Heart right ventricle (tissue), 16 donors: Measurements from ENCODE around the gene NPAS4. TPM values are rescaled to one million over a fixed set of nuclear protein-coding genes. Genes with fewer than 3 reads are reported as not detected.

Source experiments
- ATAC-seq, 8 donors: fragments of 200-7000 bp; cut with Tn5 transposase; one replicate each; pipeline ENCODE4 v1.9.1; 2020; ENCODE audit warnings: mild to moderate bottlenecking in 8 of 8, moderate library complexity in 8 of 8, moderate number of reproducible peaks in 1 of 8
- DNase-seq, 2 donors: peaks; one replicate each; pipeline ENCODE4 v3.0.0-alpha.2; 2020
- H3K27ac ChIP-seq, 10 donors: fragments of 200-600 bp; sonication (generic) in 2 of 10; one replicate each; pipeline versions ENCODE4 v1.5.0 to v1.8.0; 2020 to 2022; ENCODE audit warnings: mild to moderate bottlenecking in 3 of 10
- H3K27me3 ChIP-seq, 7 donors: fragments of 200-600 bp; one replicate each; pipeline ENCODE4 v1.8.0; 2021 to 2022; ENCODE audit warnings: mild to moderate bottlenecking in 2 of 7
- H3K36me3 ChIP-seq, 9 donors: fragments of 200-600 bp; sonication (generic) in 1 of 9; one replicate each; pipeline versions ENCODE4 v1.5.0 to v1.8.0; 2020 to 2022; ENCODE audit warnings: mild to moderate bottlenecking in 2 of 9
- H3K4me1 ChIP-seq, 9 donors: fragments of 200-600 bp; sonication (generic) in 1 of 9; one replicate each; pipeline versions ENCODE4 v1.5.0 to v1.8.0; 2020 to 2022; ENCODE audit warnings: mild to moderate bottlenecking in 4 of 9
- H3K4me3 ChIP-seq, 10 donors: fragments of 200-600 bp; sonication (generic) in 2 of 10; one replicate each; pipeline versions ENCODE4 v1.5.0 to v1.8.0; 2020 to 2022; ENCODE audit warnings: mild to moderate bottlenecking in 7 of 10, moderate library complexity in 2 of 10
- H3K9me3 ChIP-seq, 11 donors: fragments of 200-600 bp in 10 of 11; sonication (generic) in 2 of 11; one replicate each; pipeline versions ENCODE4 v1.5.0 to v1.8.0; 2013 to 2022; ENCODE audit warnings: mild to moderate bottlenecking in 2 of 11, control low read depth in 1 of 11, moderate library complexity in 1 of 11
- WGBS, 2 donors: extraction: QIAGEN DNeasy Blood & Tissue Kit; methylation state at CpG; one replicate each; pipeline ENCODE4 v1.1.7; 2013; ENCODE audit warnings: inconsistent platforms in 1 of 2; 5-methylcytosine and 5-hydroxymethylcytosine counted together
- intact Hi-C, 10 donors: fragments of 100-400 bp; cut with DNase I; formaldehyde crosslinking; loops; one replicate each; pipeline versions ENCODE4 v1.11.1 to v1.14.2; 2022
- polyA plus RNA-seq, 2 donors: library from polyadenylated mRNA; stranded (reverse); fragments of 200-250 nt; gene quantifications; one replicate each; pipeline ENCODE4 v1.2.3, GENCODE V29; 2013
- total RNA-seq, 10 donors: library from RNA; stranded (reverse); fragmentation: NEBNext Ultra II Directional in 3 of 10; extraction: Animal tissue kit (Norgen Biotek cat#: 25700) in 3 of 10; gene quantifications; one replicate each; pipeline versions ENCODE4 v1.2.1 to v1.2.4, GENCODE V29; 2021 to 2023
- TF ChIP-seq, protein P1 (sequence below), 9 donors: fragments of 200-600 bp; sonication (generic) in 2 of 9; IDR thresholded peaks; one replicate each; pipeline versions ENCODE4 v1.5.0 to v1.8.0; 2021 to 2022; ENCODE audit warnings: antibody characterized with exemption in 9 of 9, mild to moderate bottlenecking in 5 of 9, moderate library complexity in 1 of 9
- donor health status: Arrhythmogenic right ventricular cardiomyopathy.
- donor health status: ischemic (EF 13 %, LVEDD 7.1; RV severe dilation, severe dysfunction).
- donor health status: healthy with polysubstance abuse.
- donor health status: DM: no; HTN: yes; CAD: no.
- donor health status: DM: no; HTN: no; CAD: no.
- donor health status: ischemic (EF 25% LVEDD 6.9; RV normal size, moderate dysfunction).
- donor health status: ischemic (EF 25% LVEDD 5.7; RV mildly dilated, moderate dysfunction).
- donor health status: healthy.
- donor health status: DM: yes; HTN: yes; CAD: no.
- donor health status: Ischemic cardiomyopathy.
- donor health status: ischemic (EF 35%, LVEDD 5.7; RV mildly dilated, moderate dysfunction).
- donor health status: nonischemic (EF 11% LVEDD 7.7; RV severe dilation, severe dysfunction).
- donor health status: DM: yes; HTN: yes; CAD: no.
- donor health status: PGD.
- donor health status: ischemic (EF 29% LVEDD 5.4; RV normal size, mild dysfunction).
- donor health status: nonischemic (EF 23%, LVEDD 6.1; RV moderate dilation, normal function).

Gene NPAS4
- total and polyA plus RNA-seq, 12 donors: 0.04 TPM; not detected in 11

DNA sequence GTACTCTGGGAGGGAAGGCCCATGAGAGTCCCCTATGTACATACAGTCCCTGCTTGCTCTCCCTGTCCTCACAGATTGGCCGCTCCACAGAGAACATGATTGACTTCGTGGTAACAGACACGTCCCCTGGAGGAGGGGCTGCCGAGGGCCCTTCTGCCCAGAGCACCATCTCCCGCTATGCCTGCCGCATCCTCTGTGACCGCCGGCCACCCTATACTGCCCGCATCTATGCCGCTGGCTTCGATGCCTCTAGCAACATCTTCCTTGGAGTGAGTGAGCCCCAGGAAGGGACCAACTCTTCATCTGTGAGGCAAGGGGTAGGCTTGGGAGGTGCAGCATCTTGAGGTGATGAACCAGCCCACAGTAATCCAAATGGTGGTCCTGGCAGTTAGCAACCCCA is 52.3 kb downstream of the NPAS4 start:
- H3K4me3 ChIP-seq: no peak overlapping the region

DNA sequence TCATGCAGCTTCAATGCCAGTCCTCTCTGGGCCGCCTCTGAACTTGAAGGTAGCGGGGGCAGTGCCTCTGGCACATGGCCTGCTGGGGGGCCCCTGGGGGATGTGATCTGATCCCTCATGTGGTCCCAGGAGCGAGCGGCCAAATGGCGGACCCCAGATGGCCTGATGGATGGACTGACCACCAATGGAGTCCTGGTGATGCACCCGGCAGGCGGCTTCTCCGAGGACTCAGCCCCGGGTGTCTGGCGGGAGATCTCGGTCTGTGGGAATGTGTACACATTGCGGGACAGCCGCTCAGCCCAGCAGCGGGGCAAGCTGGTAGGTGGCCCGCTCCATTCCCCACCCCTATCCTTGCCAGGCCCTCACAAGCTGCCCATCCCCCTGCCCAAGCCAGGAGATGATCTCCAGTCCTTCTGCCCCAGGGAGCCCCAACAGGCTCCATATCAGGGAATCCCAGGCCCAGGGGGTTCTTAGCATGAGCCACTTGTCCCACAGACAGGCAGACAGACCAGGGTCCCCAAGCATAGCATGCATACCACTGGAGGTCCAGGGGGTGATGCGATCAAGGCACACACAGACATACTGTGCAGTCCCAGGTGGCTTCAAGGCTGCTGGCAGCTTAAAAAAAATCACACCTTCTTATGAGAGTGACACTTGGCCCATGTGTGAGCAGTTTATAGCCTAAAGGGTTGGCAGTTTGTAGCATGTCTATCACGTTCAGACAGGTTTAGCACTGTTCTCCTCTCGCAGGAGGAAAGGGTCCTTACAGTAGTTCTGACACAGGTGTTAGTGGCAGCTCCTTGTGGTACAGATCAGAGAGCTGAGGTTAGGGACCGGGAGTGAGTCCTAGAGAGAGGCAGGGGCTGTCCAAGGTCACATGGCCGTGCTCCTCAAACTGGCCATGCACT is 53.0 kb downstream of the NPAS4 start:
- TF ChIP-seq, protein P1, sequence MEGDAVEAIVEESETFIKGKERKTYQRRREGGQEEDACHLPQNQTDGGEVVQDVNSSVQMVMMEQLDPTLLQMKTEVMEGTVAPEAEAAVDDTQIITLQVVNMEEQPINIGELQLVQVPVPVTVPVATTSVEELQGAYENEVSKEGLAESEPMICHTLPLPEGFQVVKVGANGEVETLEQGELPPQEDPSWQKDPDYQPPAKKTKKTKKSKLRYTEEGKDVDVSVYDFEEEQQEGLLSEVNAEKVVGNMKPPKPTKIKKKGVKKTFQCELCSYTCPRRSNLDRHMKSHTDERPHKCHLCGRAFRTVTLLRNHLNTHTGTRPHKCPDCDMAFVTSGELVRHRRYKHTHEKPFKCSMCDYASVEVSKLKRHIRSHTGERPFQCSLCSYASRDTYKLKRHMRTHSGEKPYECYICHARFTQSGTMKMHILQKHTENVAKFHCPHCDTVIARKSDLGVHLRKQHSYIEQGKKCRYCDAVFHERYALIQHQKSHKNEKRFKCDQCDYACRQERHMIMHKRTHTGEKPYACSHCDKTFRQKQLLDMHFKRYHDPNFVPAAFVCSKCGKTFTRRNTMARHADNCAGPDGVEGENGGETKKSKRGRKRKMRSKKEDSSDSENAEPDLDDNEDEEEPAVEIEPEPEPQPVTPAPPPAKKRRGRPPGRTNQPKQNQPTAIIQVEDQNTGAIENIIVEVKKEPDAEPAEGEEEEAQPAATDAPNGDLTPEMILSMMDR (IDR thresholded peaks at IDR 0.05): no peak
- Histone ChIP-seq H3K27me3 (no peaks in the 10 kb centered on the region), H3K9me3 (no peaks in the 10 kb centered on the region), H3K4me3 (no peak overlapping the region), H3K4me1 (peaks cover 0 to 8% (median 1%) of the 10 kb centered on the region in 9 donors), H3K27ac (no peak overlapping the region), H3K36me3 (peaks cover 0 to 68% (median 11%) of the 10 kb centered on the region in 9 donors)
- no peak for ATAC-seq
- 91 to 94% methylated on average over 20 of the region's 20 CpGs for WGBS, 2 donors
- no peak for DNase-seq
- intact Hi-C loops: no loop called here

More for the DNA sequence above, 52.3 kb downstream of the NPAS4 start:
- WGBS, 2 donors: 92 to 94% methylated on average over 11 of the region's 11 CpGs
- Histone ChIP-seq H3K4me1 (peaks cover 0 to 5% (median under 1%) of the 10 kb centered on the region in 9 donors), H3K27me3 (no peaks in the 10 kb centered on the region), H3K27ac (no peak overlapping the region), H3K9me3 (no peaks in the 10 kb centered on the region), H3K36me3 (peaks cover 0 to 68% (median 11%) of the 10 kb centered on the region in 9 donors)
- TF ChIP-seq, protein P1 (IDR thresholded peaks at IDR 0.05): no peak
- no peak for DNase-seq
- ATAC-seq: no peak
- intact Hi-C loops: no loop called here

DNA sequence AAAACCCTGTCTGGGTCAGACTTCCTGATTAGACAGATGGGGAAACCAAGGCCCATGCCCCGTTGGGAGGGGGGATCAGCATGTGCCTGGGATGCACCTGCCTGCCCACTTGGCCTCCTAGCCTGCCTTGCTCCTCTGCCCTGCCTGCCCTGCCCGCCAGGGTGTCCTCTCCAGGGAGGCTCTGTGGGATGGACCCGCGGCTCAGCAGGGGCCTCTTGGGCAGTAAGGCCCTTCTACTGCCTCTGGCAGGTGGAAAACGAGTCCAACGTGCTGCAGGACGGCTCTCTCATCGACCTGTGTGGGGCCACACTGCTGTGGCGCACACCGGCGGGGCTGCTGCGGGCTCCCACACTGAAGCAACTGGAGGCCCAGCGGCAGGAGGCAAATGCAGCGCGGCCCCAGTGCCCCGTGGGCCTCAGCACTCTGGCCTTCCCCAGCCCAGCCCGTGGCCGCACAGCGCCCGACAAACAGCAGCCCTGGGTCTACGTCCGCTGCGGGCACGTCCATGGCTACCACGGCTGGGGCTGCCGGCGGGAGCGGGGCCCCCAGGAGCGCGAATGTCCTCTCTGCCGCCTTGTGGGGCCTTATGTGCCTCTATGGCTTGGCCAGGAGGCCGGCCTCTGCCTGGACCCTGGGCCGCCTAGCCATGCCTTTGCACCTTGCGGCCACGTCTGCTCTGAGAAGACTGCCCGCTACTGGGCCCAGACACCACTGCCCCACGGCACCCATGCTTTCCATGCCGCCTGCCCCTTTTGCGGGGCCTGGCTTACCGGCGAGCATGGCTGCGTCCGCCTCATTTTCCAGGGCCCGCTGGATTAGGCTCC is 54.7 kb downstream of the NPAS4 start:
- TF ChIP-seq, protein P1 (IDR thresholded peaks at IDR 0.05): no peak
- peaks cover 0 to 15% (median 12%) of the 10 kb centered on the region in 9 donors for H3K4me1 ChIP-seq
- DNase-seq (no peak), ATAC-seq (no peak)
- no peak overlapping the region for H3K27ac ChIP-seq
- H3K9me3 ChIP-seq: no peaks in the 10 kb centered on the region
- H3K4me3 ChIP-seq: no peak overlapping the region
- no peaks in the 10 kb centered on the region for H3K27me3 ChIP-seq
- WGBS, 2 donors: 95% methylated on average over 44 of the region's 44 CpGs
- intact Hi-C loops: loop anchor here in 1 of 10 donors (5.0 kb wide), 1 partner anchor 68 kb away; no protein-coding TSS in a partner anchor
- H3K36me3 ChIP-seq: peaks cover 0 to 61% (median 11%) of the 10 kb centered on the region in 9 donors

Other genes with a start within 250 kb of the NPAS4 start
- gene KLC2, start 163.3 kb upstream of the NPAS4 start, total RNA-seq: 10 to 100 TPM; 24.4 to 46.8 (median 33.4) TPM
- 10 to 100 TPM; 36.1 to 36.3 TPM for gene KLC2, start 163.3 kb upstream of the NPAS4 start, polyA plus RNA-seq
- 100 to 1,000 TPM; 117 to 153 (median 132) TPM for gene RAB1B, start 152.4 kb upstream of the NPAS4 start, total RNA-seq
- gene RAB1B, start 152.4 kb upstream of the NPAS4 start, polyA plus RNA-seq: 100 to 1,000 TPM; 129 to 132 TPM
- gene CNIH2, start 142.9 kb upstream of the NPAS4 start, total RNA-seq: under 1 TPM in 3 of 10 donors, not detected in 7; 0.45 to 0.57 (median 0.49) TPM
- gene CNIH2, start 142.9 kb upstream of the NPAS4 start, polyA plus RNA-seq: under 1 TPM; 0.06 to 0.44 TPM
- 10 to 100 TPM; 38.3 to 75.0 (median 51.9) TPM for gene YIF1A, start 131.9 kb upstream of the NPAS4 start, total RNA-seq
- gene YIF1A, start 131.9 kb upstream of the NPAS4 start, polyA plus RNA-seq: 100 to 1,000 TPM in 1 of 2 donors, 10 to 100 TPM in 1; 54.9 to 168 TPM
- gene TMEM151A, start 129.1 kb upstream of the NPAS4 start, total RNA-seq: under 1 TPM in 4 of 10 donors, not detected in 6; 0.17 to 0.24 (median 0.20) TPM
- under 1 TPM in 1 of 2 donors, not detected in 1; 0.10 TPM for gene TMEM151A, start 129.1 kb upstream of the NPAS4 start, polyA plus RNA-seq
- 10 to 100 TPM in 5 of 10 donors, 1 to 10 TPM in 5; 5.3 to 44.4 (median 9.1) TPM for gene CD248, start 104.0 kb upstream of the NPAS4 start, total RNA-seq
- gene CD248, start 104.0 kb upstream of the NPAS4 start, polyA plus RNA-seq: 10 to 100 TPM in 1 of 2 donors, 1 to 10 TPM in 1; 8.6 to 35.9 TPM
- 1 to 10 TPM in 8 of 10 donors, under 1 TPM in 2; 0.81 to 5.3 (median 1.6) TPM for gene RIN1, start 84.6 kb upstream of the NPAS4 start, total RNA-seq
- 10 to 100 TPM in 1 of 2 donors, 1 to 10 TPM in 1; 3.9 to 10.8 TPM for gene RIN1, start 84.6 kb upstream of the NPAS4 start, polyA plus RNA-seq
- gene BRMS1, start 75.9 kb upstream of the NPAS4 start, total RNA-seq: 10 to 100 TPM; 10.6 to 17.6 (median 12.9) TPM
- 10 to 100 TPM; 25.2 to 73.9 TPM for gene BRMS1, start 75.9 kb upstream of the NPAS4 start, polyA plus RNA-seq
- 10 to 100 TPM; 36.5 to 69.6 (median 48.1) TPM for gene B4GAT1, start 73.4 kb upstream of the NPAS4 start, total RNA-seq
- gene B4GAT1, start 73.4 kb upstream of the NPAS4 start, polyA plus RNA-seq: 10 to 100 TPM; 22.3 to 45.4 TPM
- 10 to 100 TPM in 3 of 10 donors, 1 to 10 TPM in 7; 7.8 to 28.0 (median 9.5) TPM for gene SLC29A2, start 49.3 kb upstream of the NPAS4 start, total RNA-seq
- gene SLC29A2, start 49.3 kb upstream of the NPAS4 start, polyA plus RNA-seq: 10 to 100 TPM; 25.9 to 50.6 TPM
- gene MRPL11, start 17.8 kb downstream of the NPAS4 start, total RNA-seq: 10 to 100 TPM; 37.2 to 57.2 (median 48.2) TPM
- 10 to 100 TPM; 33.3 to 51.0 TPM for gene MRPL11, start 17.8 kb downstream of the NPAS4 start, polyA plus RNA-seq
- gene PELI3, start 45.9 kb downstream of the NPAS4 start, total RNA-seq: 10 to 100 TPM in 1 of 10 donors, 1 to 10 TPM in 9; 5.3 to 10.9 (median 6.5) TPM
- 1 to 10 TPM; 3.5 to 7.2 TPM for gene PELI3, start 45.9 kb downstream of the NPAS4 start, polyA plus RNA-seq
- 10 to 100 TPM in 8 of 10 donors, 1 to 10 TPM in 2; 8.8 to 25.2 (median 14.7) TPM for gene DPP3, start 59.4 kb downstream of the NPAS4 start, total RNA-seq
- gene DPP3, start 59.4 kb downstream of the NPAS4 start, polyA plus RNA-seq: 10 to 100 TPM in 1 of 2 donors, 1 to 10 TPM in 1; 6.2 to 28.9 TPM
- gene BBS1, start 89.6 kb downstream of the NPAS4 start, total RNA-seq: 10 to 100 TPM; 14.5 to 23.9 (median 18.1) TPM
- 10 to 100 TPM in 1 of 2 donors, 1 to 10 TPM in 1; 9.6 to 14.7 TPM for gene BBS1, start 89.6 kb downstream of the NPAS4 start, polyA plus RNA-seq
- gene ZDHHC24, start 125.0 kb downstream of the NPAS4 start, total RNA-seq: 1 to 10 TPM; 4.6 to 8.4 (median 5.4) TPM
- gene ZDHHC24, start 125.0 kb downstream of the NPAS4 start, polyA plus RNA-seq: 1 to 10 TPM; 6.3 to 7.7 TPM
- under 1 TPM in 1 of 10 donors, not detected in 9; 0.24 TPM for gene ACTN3, start 125.9 kb downstream of the NPAS4 start, total RNA-seq
- gene ACTN3, start 125.9 kb downstream of the NPAS4 start, polyA plus RNA-seq: under 1 TPM in 1 of 2 donors, not detected in 1; 0.03 TPM
- 10 to 100 TPM; 29.1 to 75.5 (median 51.3) TPM for gene CTSF, start 147.6 kb downstream of the NPAS4 start, total RNA-seq
- gene CTSF, start 147.6 kb downstream of the NPAS4 start, polyA plus RNA-seq: 10 to 100 TPM; 17.1 to 19.9 TPM
- gene CCDC87, start 172.0 kb downstream of the NPAS4 start, total RNA-seq: under 1 TPM; 0.17 to 0.66 (median 0.37) TPM
- gene CCDC87, start 172.0 kb downstream of the NPAS4 start, polyA plus RNA-seq: under 1 TPM; 0.14 to 0.22 TPM
- gene CCS, start 172.2 kb downstream of the NPAS4 start, total RNA-seq: 10 to 100 TPM; 15.9 to 29.3 (median 20.2) TPM
- gene CCS, start 172.2 kb downstream of the NPAS4 start, polyA plus RNA-seq: 10 to 100 TPM; 27.7 to 73.6 TPM
- gene RBM14, start 195.6 kb downstream of the NPAS4 start, total RNA-seq: 10 to 100 TPM; 22.4 to 34.3 (median 28.3) TPM
- 10 to 100 TPM; 16.2 to 49.7 TPM for gene RBM14, start 195.6 kb downstream of the NPAS4 start, polyA plus RNA-seq
- 10 to 100 TPM; 49.3 to 77.0 (median 55.3) TPM for gene RBM4, start 217.7 kb downstream of the NPAS4 start, total RNA-seq
- gene RBM4, start 217.7 kb downstream of the NPAS4 start, polyA plus RNA-seq: 10 to 100 TPM; 37.9 to 60.5 TPM